Renal cortical epithelial cell (primary cell): ENCODE results near the gene LHFPL6. TPM values are rescaled to one million over a fixed set of nuclear protein-coding genes. Genes with fewer than 3 reads are reported as not detected.

Experiments used
- DNase-seq: peaks from one replicate; pipeline ENCODE4 v3.0.0-alpha.2; 2011; ENCODE audit warnings: low read depth
- total RNA-seq: library from RNA; depleted of rRNA; stranded (reverse); fragments of >200 nt; gene quantifications from 2 replicates; pipeline ENCODE4 v1.2.3, GENCODE V29; 2014

Gene LHFPL6
- total RNA-seq, 1 donor from 2014 or later, result 14.1 TPM

GRCh38 chr13:39389013-39389412 lies 214.0 kb downstream of the LHFPL6 start:
- DNase-seq, result no peak

GRCh38 chr13:39385621-39386231 lies 217.3 kb downstream of the LHFPL6 start:
- DNase-seq, result no peak

- no peak for DNase-seq
Observed at GRCh38 chr13:39385154-39385553, 217.8 kb downstream of the LHFPL6 start.

- DNase-seq, result no peak
Observed at GRCh38 chr13:39381456-39381855, 221.5 kb downstream of the LHFPL6 start.

- no peak for DNase-seq
Observed at GRCh38 chr13:39379667-39380655, 223.0 kb downstream of the LHFPL6 start.

GRCh38 chr13:39379118-39379517 lies 223.9 kb downstream of the LHFPL6 start:
- DNase-seq, result no peak

- no peak for DNase-seq
Observed at GRCh38 chr13:39378306-39378705, 224.7 kb downstream of the LHFPL6 start.

GRCh38 chr13:39377699-39378098 lies 225.3 kb downstream of the LHFPL6 start:
- DNase-seq, result no peak

GRCh38 chr13:39376076-39376475 lies 226.9 kb downstream of the LHFPL6 start:
- no peak for DNase-seq

- no peak for DNase-seq
Observed at GRCh38 chr13:39375601-39376000, 227.4 kb downstream of the LHFPL6 start.

- DNase-seq, result no peak
Observed at GRCh38 chr13:39374741-39375189, 228.2 kb downstream of the LHFPL6 start.

- no peak for DNase-seq
Observed at GRCh38 chr13:39373145-39373544, 229.8 kb downstream of the LHFPL6 start.

- DNase-seq, result no peak
Observed at GRCh38 chr13:39371706-39372105, 231.3 kb downstream of the LHFPL6 start.

GRCh38 chr13:39370554-39370953 lies 232.4 kb downstream of the LHFPL6 start:
- DNase-seq, result no peak

- DNase-seq, result no peak
Observed at GRCh38 chr13:39370048-39370447, 232.9 kb downstream of the LHFPL6 start.

GRCh38 chr13:39369161-39369890 lies 233.7 kb downstream of the LHFPL6 start:
- no peak for DNase-seq

GRCh38 chr13:39365879-39366278 lies 237.1 kb downstream of the LHFPL6 start:
- DNase-seq, result no peak

GRCh38 chr13:39364947-39365468 lies 238.0 kb downstream of the LHFPL6 start:
- peak; percentile 56 for DNase-seq

- DNase-seq, result no peak
Observed at GRCh38 chr13:39363382-39363772, 239.6 kb downstream of the LHFPL6 start.

GRCh38 chr13:39362652-39363381 lies 240.2 kb downstream of the LHFPL6 start:
- DNase-seq, result no peak

- peak; percentile 29 for DNase-seq
Observed at GRCh38 chr13:39353988-39354387, 249.0 kb downstream of the LHFPL6 start.
